Measurements from ENCODE around the gene IRGC.

DNA sequence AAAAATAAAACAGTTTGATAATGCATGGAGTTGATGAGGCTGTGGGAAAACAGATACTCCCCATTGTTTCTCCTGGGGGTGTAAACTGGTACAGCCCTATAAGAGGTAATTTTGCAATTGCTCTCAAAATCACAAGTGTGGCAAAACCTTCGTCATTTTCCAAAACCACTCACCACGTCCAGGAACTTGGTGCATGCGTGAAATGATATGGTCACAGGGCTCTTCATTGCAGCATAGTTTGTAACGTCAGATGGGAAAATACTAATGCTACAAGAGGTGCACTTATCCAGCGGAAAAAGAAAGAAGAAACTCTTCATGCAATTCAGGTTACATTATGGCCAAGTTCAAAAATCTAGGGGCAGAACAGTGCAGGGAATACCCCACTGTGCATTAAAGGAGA is 34.1 kb upstream of the IRGC start:
- no peak for TF ChIP-seq POLR2A (IDR thresholded peaks at IDR 0.05)
- TF ChIP-seq, protein P1, sequence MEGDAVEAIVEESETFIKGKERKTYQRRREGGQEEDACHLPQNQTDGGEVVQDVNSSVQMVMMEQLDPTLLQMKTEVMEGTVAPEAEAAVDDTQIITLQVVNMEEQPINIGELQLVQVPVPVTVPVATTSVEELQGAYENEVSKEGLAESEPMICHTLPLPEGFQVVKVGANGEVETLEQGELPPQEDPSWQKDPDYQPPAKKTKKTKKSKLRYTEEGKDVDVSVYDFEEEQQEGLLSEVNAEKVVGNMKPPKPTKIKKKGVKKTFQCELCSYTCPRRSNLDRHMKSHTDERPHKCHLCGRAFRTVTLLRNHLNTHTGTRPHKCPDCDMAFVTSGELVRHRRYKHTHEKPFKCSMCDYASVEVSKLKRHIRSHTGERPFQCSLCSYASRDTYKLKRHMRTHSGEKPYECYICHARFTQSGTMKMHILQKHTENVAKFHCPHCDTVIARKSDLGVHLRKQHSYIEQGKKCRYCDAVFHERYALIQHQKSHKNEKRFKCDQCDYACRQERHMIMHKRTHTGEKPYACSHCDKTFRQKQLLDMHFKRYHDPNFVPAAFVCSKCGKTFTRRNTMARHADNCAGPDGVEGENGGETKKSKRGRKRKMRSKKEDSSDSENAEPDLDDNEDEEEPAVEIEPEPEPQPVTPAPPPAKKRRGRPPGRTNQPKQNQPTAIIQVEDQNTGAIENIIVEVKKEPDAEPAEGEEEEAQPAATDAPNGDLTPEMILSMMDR (IDR thresholded peaks at IDR 0.05), result no peak

Measured in heart left ventricle (tissue), 13 donors.